Natural killer cell (primary cell): ENCODE data around the gene TMSB10. TPM values are rescaled to one million over a fixed set of nuclear protein-coding genes. Genes with fewer than 3 reads are reported as not detected.

Experiments
- ATAC-seq, 3 donors: fragments of 150-1000 bp in 2 of 3; fragments of 200-7000 bp in 1 of 3; cut with Tn5 transposase; 1 replicate in 1 of 3; 2 replicates in 2 of 3; pipeline ENCODE4 v1.10.0; 2021; ENCODE audit warnings: mild to moderate bottlenecking in 2 of 3, moderate library complexity in 2 of 3
- DNase-seq, 2 donors: peaks; one replicate each; pipeline versions ENCODE4 v3.0.0 to v3.0.0-alpha.2; 2013 to 2021; ENCODE audit warnings: mixed read lengths in 1 of 2
- H3K27ac ChIP-seq: one replicate; pipeline ENCODE4 v1.5.1; 2013; ENCODE audit warnings: mild to moderate bottlenecking, low read length
- H3K27me3 ChIP-seq: one replicate; pipeline ENCODE4 v1.6.1; 2013; ENCODE audit warnings: low read length; ENCODE audit not compliant: control insufficient read depth, insufficient read depth
- H3K36me3 ChIP-seq: one replicate; pipeline ENCODE4 v1.6.1; 2013; ENCODE audit warnings: low read length; ENCODE audit not compliant: control insufficient read depth, insufficient read depth
- H3K4me1 ChIP-seq: one replicate; pipeline ENCODE4 v1.6.1; 2013; ENCODE audit warnings: low read length; ENCODE audit not compliant: control insufficient read depth, insufficient read depth
- H3K4me3 ChIP-seq: one replicate; pipeline ENCODE4 v1.5.1; 2013; ENCODE audit warnings: low read length
- H3K9me3 ChIP-seq: one replicate; pipeline ENCODE4 v1.6.1; 2013; ENCODE audit warnings: low read length; ENCODE audit not compliant: control insufficient read depth, insufficient read depth
- H3K27ac Mint-ChIP-seq, 2 donors: one replicate each; pipeline ENCODE4 v1.8.0; 2022; ENCODE audit warnings: mild to moderate bottlenecking in 2 of 2, mixed read lengths in 2 of 2, moderate library complexity in 1 of 2
- H3K27me3 Mint-ChIP-seq, 2 donors: one replicate each; pipeline ENCODE4 v1.8.0; 2022; ENCODE audit warnings: low read depth in 2 of 2, mixed read lengths in 2 of 2
- H3K36me3 Mint-ChIP-seq: one replicate; pipeline ENCODE4 v1.8.0; 2022; ENCODE audit warnings: mixed read lengths
- H3K4me1 Mint-ChIP-seq, 2 donors: one replicate each; pipeline ENCODE4 v1.8.0; 2022; ENCODE audit warnings: mixed read lengths in 2 of 2
- H3K4me3 Mint-ChIP-seq: one replicate; pipeline ENCODE4 v1.8.0; 2022; ENCODE audit warnings: mild to moderate bottlenecking, moderate library complexity, mixed read lengths
- H3K9me3 Mint-ChIP-seq, 2 donors: one replicate each; pipeline ENCODE4 v1.8.0; 2022; ENCODE audit warnings: mixed read lengths in 2 of 2
- WGBS: methylation state at CpG from one replicate; pipeline ENCODE4 v1.1.7; 2013; ENCODE audit warnings: missing lambda C conversion rate; ENCODE audit not compliant: insufficient coverage; 5-methylcytosine and 5-hydroxymethylcytosine counted together
- intact Hi-C: fragments of 100-400 bp; cut with micrococcal nuclease; formaldehyde crosslinking; loops from one replicate; pipeline ENCODE4 v1.14.2; 2022
- total RNA-seq, 4 donors: library from RNA; stranded (reverse); fragments of 120-200 nt in 1 of 4; gene quantifications; one replicate each; pipeline versions ENCODE4 v1.2.3 to v1.2.4, GENCODE V29; 2013 to 2022
- TF ChIP-seq, protein P1 (sequence below): fragments of 200-600 bp; IDR thresholded peaks from one replicate; pipeline ENCODE4 v1.8.0; 2022; ENCODE audit warnings: antibody characterized with exemption

Gene TMSB10
- total RNA-seq, 3 donors from 2014 or later (not counting 1 experiment from before 2014, with no cell fraction given) = 1,247 to 1,683 (median 1,557) TPM

DNA sequence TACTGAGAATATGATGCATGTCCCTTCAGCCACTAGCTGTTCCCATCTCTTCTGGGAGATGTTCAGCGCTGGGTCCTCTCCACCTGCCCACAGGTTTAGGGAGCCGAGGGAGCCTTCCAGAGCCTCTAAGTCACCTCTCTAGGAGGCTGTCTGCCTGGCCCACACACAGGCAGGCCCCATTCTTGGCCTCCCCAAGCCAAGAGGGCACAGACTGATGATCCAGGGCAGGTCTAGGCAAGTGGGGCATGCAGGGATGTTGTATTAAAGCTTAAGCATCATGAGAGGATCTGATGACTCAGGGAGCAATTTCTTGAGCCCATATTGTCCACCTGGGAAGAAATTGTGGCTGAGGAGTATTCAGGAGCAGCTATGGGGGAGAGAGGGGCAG is 19.9 kb downstream of the TMSB10 start:
- Histone ChIP-seq H3K27me3 (no peaks in the 10 kb centered on the region), H3K4me3 (no peak overlapping the region), H3K4me1 (peaks cover 30% of the 10 kb centered on the region), H3K9me3 (no peaks in the 10 kb centered on the region), H3K27ac (no peak overlapping the region), H3K36me3 (no peaks in the 10 kb centered on the region)
- H3K4me3 Mint-ChIP-seq = peak overlapping the region; percentile 98
- no peak for DNase-seq
- no peak for ATAC-seq
- 98% methylated on average over 2 of the region's 2 CpGs for WGBS
- TF ChIP-seq, protein P1, sequence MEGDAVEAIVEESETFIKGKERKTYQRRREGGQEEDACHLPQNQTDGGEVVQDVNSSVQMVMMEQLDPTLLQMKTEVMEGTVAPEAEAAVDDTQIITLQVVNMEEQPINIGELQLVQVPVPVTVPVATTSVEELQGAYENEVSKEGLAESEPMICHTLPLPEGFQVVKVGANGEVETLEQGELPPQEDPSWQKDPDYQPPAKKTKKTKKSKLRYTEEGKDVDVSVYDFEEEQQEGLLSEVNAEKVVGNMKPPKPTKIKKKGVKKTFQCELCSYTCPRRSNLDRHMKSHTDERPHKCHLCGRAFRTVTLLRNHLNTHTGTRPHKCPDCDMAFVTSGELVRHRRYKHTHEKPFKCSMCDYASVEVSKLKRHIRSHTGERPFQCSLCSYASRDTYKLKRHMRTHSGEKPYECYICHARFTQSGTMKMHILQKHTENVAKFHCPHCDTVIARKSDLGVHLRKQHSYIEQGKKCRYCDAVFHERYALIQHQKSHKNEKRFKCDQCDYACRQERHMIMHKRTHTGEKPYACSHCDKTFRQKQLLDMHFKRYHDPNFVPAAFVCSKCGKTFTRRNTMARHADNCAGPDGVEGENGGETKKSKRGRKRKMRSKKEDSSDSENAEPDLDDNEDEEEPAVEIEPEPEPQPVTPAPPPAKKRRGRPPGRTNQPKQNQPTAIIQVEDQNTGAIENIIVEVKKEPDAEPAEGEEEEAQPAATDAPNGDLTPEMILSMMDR = no peak
- H3K36me3 Mint-ChIP-seq = no peaks in the 10 kb centered on the region
- peak overlapping the region; percentile 88 to 90 for H3K27ac Mint-ChIP-seq
- H3K27me3 Mint-ChIP-seq = no peaks in the 10 kb centered on the region
- no peaks in the 10 kb centered on the region for H3K9me3 Mint-ChIP-seq
- intact Hi-C loops = loop anchor here (1.0 kb wide), 3 partner anchors 19 to 430 kb away; no protein-coding TSS in a partner anchor
- peaks cover 21 to 28% of the 10 kb centered on the region in 2 donors for H3K4me1 Mint-ChIP-seq

DNA sequence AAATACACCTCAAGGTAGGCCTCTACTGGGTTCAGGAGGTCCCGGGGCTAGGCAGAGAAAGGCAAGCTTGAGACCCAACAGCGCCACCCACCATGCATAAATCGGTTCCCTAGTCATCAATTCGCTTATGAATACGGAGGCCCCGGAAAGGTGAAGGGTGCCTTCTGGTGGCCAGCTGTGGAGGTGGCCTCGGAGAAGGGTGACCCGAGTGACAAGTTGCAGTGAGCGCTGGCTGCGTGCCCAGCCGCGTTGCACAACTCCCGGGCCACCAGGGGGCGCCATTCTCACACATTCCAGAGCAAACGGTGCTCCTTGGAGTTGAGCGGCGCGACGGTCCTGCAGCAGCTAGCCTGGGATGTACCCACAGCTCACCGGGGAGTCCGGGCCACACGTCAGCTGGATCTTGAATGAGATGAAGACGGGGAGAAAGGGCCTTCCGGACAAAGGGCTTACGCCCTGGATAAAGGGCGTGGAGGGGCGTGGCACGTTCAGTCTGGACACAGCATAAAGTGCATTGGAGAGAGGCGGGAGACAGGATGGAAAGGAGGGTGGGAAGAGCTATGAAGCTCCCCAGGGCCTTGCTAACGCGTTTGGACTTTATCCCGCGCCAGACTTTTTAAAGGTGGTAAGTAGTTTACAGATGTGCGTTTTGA is 20.4 kb downstream of the TMSB10 start:
- Mint-ChIP-seq H3K27me3 (no peaks in the 10 kb centered on the region), H3K9me3 (no peaks in the 10 kb centered on the region), H3K27ac (peak overlapping the region; percentile 88 to 90), H3K4me3 (peak overlapping the region; percentile 98), H3K4me1 (peaks cover 21 to 28% of the 10 kb centered on the region in 2 donors), H3K36me3 (no peaks in the 10 kb centered on the region)
- TF ChIP-seq, protein P1 = peak; percentile 97
- ATAC-seq = peak; percentile 85 to 92 (median 88)
- intact Hi-C loops = loop anchor here (1.0 to 2.0 kb wide), 5 partner anchors 20 to 431 kb away; partner anchors contain the start of gene TRABD2A
- peaks cover 27% of the 10 kb centered on the region for H3K4me1 ChIP-seq
- H3K4me3 ChIP-seq = peak overlapping the region; percentile 48
- H3K36me3 ChIP-seq = no peaks in the 10 kb centered on the region
- whole genome bisulfite sequencing = 4% methylated on average over 34 of the region's 34 CpGs
- DNase-seq = peak; percentile 97 to 99
- no peak overlapping the region for H3K27ac ChIP-seq
- H3K27me3 ChIP-seq = no peaks in the 10 kb centered on the region
- no peaks in the 10 kb centered on the region for H3K9me3 ChIP-seq

DNA sequence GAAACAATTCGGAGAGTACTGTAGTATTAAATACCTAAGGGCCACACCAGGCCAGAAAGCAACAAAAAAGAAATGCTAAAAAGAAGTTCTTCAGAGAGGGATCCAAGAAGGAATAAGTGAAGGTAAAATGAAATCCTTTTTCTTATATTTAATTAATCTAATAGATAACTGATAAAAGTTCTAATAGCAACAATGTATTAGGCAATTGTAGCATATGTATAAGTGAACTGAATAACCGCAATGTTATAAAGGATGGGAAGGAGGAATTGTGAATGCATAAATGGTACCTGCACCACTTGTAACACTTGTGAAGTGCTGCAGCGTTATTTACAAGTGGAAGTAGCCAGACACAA is 21.8 kb downstream of the TMSB10 start:
- H3K36me3 ChIP-seq = no peaks in the 10 kb centered on the region
- no peak overlapping the region for H3K4me3 ChIP-seq
- TF ChIP-seq, protein P1 = peak; percentile 22
- 47% methylated on average over 3 of the region's 3 CpGs for WGBS
- no peaks in the 10 kb centered on the region for H3K27me3 Mint-ChIP-seq
- peak overlapping the region; percentile 71 to 77 for H3K27ac Mint-ChIP-seq
- peaks cover 27% of the 10 kb centered on the region for H3K4me1 ChIP-seq
- no peak overlapping the region for H3K27ac ChIP-seq
- H3K4me1 Mint-ChIP-seq = peaks cover 21 to 28% of the 10 kb centered on the region in 2 donors
- no peak for DNase-seq
- H3K4me3 Mint-ChIP-seq = peak overlapping the region; percentile 98
- no peak for ATAC-seq
- no peaks in the 10 kb centered on the region for H3K36me3 Mint-ChIP-seq
- H3K27me3 ChIP-seq = no peaks in the 10 kb centered on the region
- no peaks in the 10 kb centered on the region for H3K9me3 ChIP-seq
- intact Hi-C loops = loop anchor here (2.0 kb wide), 2 partner anchors 46 to 88 kb away; partner anchors contain the start of gene TRABD2A
- H3K9me3 Mint-ChIP-seq = no peaks in the 10 kb centered on the region
